SK-N-SH treated with all-trans-retinoic acid at 6 μM for 48 hours (cell line): Measurements from ENCODE around the gene RECQL5.

Source experiments
- ATAC-seq: fragments of 200-7000 bp; cut with Tn5 transposase; 3 replicates; pipeline ENCODE4 v1.9.1; 2020; ENCODE audit warnings: mild to moderate bottlenecking, moderate library complexity
- ARNTL ChIP-seq: fragments of 450-650 bp; formaldehyde crosslinking; IDR thresholded peaks from 2 replicates; pipeline ENCODE4 v1.5.0; 2020; ENCODE audit warnings: low read depth, mild to moderate bottlenecking, moderate library complexity, borderline replicate concordance
- BACH2 ChIP-seq: fragments of 250-450 bp; sonication (Bioruptor Pico); IDR thresholded peaks from 2 replicates; pipeline ENCODE4 v1.9.0; 2021; ENCODE audit warnings: mild to moderate bottlenecking, borderline replicate concordance
- CSDC2 ChIP-seq: fragments of 250-450 bp; sonication (Bioruptor Pico); IDR thresholded peaks from 2 replicates; pipeline ENCODE4 v1.5.0; 2020; ENCODE audit warnings: mild to moderate bottlenecking, moderate library complexity
- ESRRG ChIP-seq: fragments of 250-450 bp; sonication (Bioruptor Pico); IDR thresholded peaks from 2 replicates; pipeline ENCODE4 v1.6.1; 2021; ENCODE audit warnings: mild to moderate bottlenecking
- GLIS3 ChIP-seq: fragments of 250-450 bp; sonication (Bioruptor Pico); IDR thresholded peaks from 2 replicates; pipeline ENCODE4 v1.5.0; 2020; ENCODE audit warnings: mild to moderate bottlenecking, moderate library complexity
- ISL1 ChIP-seq: fragments of 250-450 bp; sonication (Bioruptor Pico); IDR thresholded peaks from 2 replicates; pipeline ENCODE4 v2.1.2; 2022; ENCODE audit warnings: mild to moderate bottlenecking, moderate library complexity
- OSR1 ChIP-seq: fragments of 250-450 bp; sonication (Bioruptor Pico); IDR thresholded peaks from 2 replicates; pipeline ENCODE4 v1.8.0; 2022; ENCODE audit warnings: moderate library complexity, mild to moderate bottlenecking, inconsistent platforms
- PPARA ChIP-seq: fragments of 250-450 bp; sonication (Bioruptor Pico); IDR thresholded peaks from 2 replicates; pipeline ENCODE4 v1.5.0; 2020; ENCODE audit warnings: mild to moderate bottlenecking, borderline replicate concordance
- RARB ChIP-seq: fragments of 250-450 bp; sonication (Bioruptor Pico); IDR thresholded peaks from 2 replicates; pipeline ENCODE4 v1.8.0; 2021; ENCODE audit warnings: mild to moderate bottlenecking, moderate library complexity
- SNAI2 ChIP-seq: fragments of 250-450 bp; sonication (Bioruptor Pico); IDR thresholded peaks from 2 replicates; pipeline ENCODE4 v1.5.0; 2020; ENCODE audit warnings: mild to moderate bottlenecking, moderate library complexity
- TCF4 ChIP-seq: fragments of 250-450 bp; sonication (Bioruptor Pico); IDR thresholded peaks from 2 replicates; pipeline ENCODE4 v1.8.0; 2021; ENCODE audit warnings: mild to moderate bottlenecking, moderate library complexity, borderline replicate concordance
- TOX ChIP-seq: fragments of 250-450 bp; sonication (Bioruptor Pico); IDR thresholded peaks from 2 replicates; pipeline ENCODE4 v1.8.0; 2021; ENCODE audit warnings: mild to moderate bottlenecking, moderate library complexity, borderline replicate concordance
- ZC3H10 ChIP-seq: fragments of 250-450 bp; sonication (Bioruptor Pico); IDR thresholded peaks from 2 replicates; pipeline ENCODE4 v1.5.1; 2021; ENCODE audit warnings: mild to moderate bottlenecking, moderate library complexity
- ZFP3 ChIP-seq: fragments of 250-450 bp; sonication (Bioruptor Pico); IDR thresholded peaks from 2 replicates; pipeline ENCODE4 v1.5.0; 2020; ENCODE audit warnings: mild to moderate bottlenecking, moderate library complexity
- ZFP30 ChIP-seq: fragments of 450-650 bp; formaldehyde crosslinking; IDR thresholded peaks from 2 replicates; pipeline ENCODE4 v1.5.0; 2022; ENCODE audit warnings: mild to moderate bottlenecking, moderate library complexity
- ZNF565 ChIP-seq: fragments of 450-650 bp; formaldehyde crosslinking; conservative IDR thresholded peaks from 2 replicates; pipeline ENCODE4 v1.5.0; 2020; ENCODE audit warnings: low read depth, mild to moderate bottlenecking, moderate library complexity
- ZNF70 ChIP-seq: fragments of 450-650 bp; formaldehyde crosslinking; IDR thresholded peaks from 2 replicates; pipeline ENCODE4 v1.5.0; 2020; ENCODE audit warnings: mild to moderate bottlenecking, moderate library complexity
- ZNF8 ChIP-seq: fragments of 450-650 bp; formaldehyde crosslinking; IDR thresholded peaks from 2 replicates; pipeline ENCODE4 v1.5.0; 2020; ENCODE audit warnings: mild to moderate bottlenecking, moderate library complexity
- TF ChIP-seq, protein P1 (sequence below): fragments of 250-450 bp; sonication (Bioruptor Pico); IDR thresholded peaks from 2 replicates; pipeline ENCODE4 v1.5.0; 2020; ENCODE audit warnings: mild to moderate bottlenecking, moderate library complexity
- TF ChIP-seq, protein P2 (sequence below): fragments of 250-450 bp; sonication (Bioruptor Pico); IDR thresholded peaks from 2 replicates; pipeline ENCODE4 v1.5.1; 2021; ENCODE audit warnings: mild to moderate bottlenecking, moderate library complexity
- TF ChIP-seq, protein P3 (sequence below): fragments of 250-450 bp; sonication (Bioruptor Pico); IDR thresholded peaks from 2 replicates; pipeline ENCODE4 v1.8.0; 2020; ENCODE audit warnings: mild to moderate bottlenecking, moderate library complexity, borderline replicate concordance
- TF ChIP-seq, protein P4 (sequence below): fragments of 250-450 bp; sonication (Bioruptor Pico); IDR thresholded peaks from 2 replicates; pipeline ENCODE4 v1.8.0; 2021; ENCODE audit warnings: low read depth, mild to moderate bottlenecking, moderate library complexity, borderline replicate concordance
- TF ChIP-seq, protein P5 (sequence below): fragments of 250-450 bp; sonication (Bioruptor Pico); IDR thresholded peaks from 2 replicates; pipeline ENCODE4 v1.5.1; 2020; ENCODE audit warnings: low read depth, mild to moderate bottlenecking, moderate library complexity

The RECQL5 gene

DNA sequence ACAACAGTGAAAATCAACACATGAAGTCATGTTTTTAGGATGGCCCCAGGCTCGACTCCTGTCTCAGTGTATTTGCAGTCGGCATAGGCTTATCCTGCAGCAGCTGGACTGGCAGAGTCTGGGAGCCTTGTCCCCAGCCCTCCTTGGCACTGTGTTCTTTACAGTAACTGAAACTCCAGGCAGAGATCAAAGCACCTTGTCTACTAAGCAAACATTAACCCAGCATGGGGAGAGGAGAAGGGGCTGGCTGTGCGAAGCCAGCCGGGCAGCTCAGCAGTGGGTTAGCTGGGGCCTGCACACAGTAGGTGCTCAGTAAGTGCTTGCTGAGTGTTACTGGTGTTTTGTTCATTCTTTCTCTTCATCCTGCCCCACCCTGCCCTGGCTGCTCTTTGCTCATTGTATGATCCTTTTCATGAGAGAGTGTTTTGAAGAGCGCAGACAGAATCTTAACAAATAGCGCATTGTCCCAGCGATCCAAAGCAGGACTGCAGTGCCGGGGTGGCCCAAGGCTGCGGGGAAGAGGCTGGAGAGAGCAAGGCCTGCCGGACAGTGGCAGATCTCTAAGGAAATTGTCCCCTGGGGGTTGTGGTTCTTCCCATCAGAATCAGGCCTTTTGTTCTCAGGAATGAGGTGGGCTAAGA lies 30.8 kb upstream of the RECQL5 start:
- TF ChIP-seq ZFP30 (no peak), ESRRG (no peak), ZNF70 (CRISPR knock-in tag) (no peak), ZNF8 (CRISPR knock-in tag) (no peak), SNAI2 (CRISPR knock-in tag) (no peak), ARNTL (no peak), TCF4 (CRISPR knock-in tag) (no peak), OSR1 (CRISPR knock-in tag) (no peak), ZNF565 (CRISPR knock-in tag) (no peak), ISL1 (CRISPR knock-in tag) (no peak), RARB (CRISPR knock-in tag) (no peak), PPARA (CRISPR knock-in tag) (no peak)
- TF ChIP-seq, protein P1, sequence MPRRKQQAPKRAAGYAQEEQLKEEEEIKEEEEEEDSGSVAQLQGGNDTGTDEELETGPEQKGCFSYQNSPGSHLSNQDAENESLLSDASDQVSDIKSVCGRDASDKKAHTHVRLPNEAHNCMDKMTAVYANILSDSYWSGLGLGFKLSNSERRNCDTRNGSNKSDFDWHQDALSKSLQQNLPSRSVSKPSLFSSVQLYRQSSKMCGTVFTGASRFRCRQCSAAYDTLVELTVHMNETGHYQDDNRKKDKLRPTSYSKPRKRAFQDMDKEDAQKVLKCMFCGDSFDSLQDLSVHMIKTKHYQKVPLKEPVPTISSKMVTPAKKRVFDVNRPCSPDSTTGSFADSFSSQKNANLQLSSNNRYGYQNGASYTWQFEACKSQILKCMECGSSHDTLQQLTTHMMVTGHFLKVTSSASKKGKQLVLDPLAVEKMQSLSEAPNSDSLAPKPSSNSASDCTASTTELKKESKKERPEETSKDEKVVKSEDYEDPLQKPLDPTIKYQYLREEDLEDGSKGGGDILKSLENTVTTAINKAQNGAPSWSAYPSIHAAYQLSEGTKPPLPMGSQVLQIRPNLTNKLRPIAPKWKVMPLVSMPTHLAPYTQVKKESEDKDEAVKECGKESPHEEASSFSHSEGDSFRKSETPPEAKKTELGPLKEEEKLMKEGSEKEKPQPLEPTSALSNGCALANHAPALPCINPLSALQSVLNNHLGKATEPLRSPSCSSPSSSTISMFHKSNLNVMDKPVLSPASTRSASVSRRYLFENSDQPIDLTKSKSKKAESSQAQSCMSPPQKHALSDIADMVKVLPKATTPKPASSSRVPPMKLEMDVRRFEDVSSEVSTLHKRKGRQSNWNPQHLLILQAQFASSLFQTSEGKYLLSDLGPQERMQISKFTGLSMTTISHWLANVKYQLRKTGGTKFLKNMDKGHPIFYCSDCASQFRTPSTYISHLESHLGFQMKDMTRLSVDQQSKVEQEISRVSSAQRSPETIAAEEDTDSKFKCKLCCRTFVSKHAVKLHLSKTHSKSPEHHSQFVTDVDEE (CRISPR knock-in tag) = no peak
- TF ChIP-seq, protein P2, sequence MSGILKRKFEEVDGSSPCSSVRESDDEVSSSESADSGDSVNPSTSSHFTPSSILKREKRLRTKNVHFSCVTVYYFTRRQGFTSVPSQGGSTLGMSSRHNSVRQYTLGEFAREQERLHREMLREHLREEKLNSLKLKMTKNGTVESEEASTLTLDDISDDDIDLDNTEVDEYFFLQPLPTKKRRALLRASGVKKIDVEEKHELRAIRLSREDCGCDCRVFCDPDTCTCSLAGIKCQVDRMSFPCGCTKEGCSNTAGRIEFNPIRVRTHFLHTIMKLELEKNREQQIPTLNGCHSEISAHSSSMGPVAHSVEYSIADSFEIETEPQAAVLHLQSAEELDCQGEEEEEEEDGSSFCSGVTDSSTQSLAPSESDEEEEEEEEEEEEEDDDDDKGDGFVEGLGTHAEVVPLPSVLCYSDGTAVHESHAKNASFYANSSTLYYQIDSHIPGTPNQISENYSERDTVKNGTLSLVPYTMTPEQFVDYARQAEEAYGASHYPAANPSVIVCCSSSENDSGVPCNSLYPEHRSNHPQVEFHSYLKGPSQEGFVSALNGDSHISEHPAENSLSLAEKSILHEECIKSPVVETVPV (CRISPR knock-in tag) = no peak
- TF ChIP-seq, protein P3, sequence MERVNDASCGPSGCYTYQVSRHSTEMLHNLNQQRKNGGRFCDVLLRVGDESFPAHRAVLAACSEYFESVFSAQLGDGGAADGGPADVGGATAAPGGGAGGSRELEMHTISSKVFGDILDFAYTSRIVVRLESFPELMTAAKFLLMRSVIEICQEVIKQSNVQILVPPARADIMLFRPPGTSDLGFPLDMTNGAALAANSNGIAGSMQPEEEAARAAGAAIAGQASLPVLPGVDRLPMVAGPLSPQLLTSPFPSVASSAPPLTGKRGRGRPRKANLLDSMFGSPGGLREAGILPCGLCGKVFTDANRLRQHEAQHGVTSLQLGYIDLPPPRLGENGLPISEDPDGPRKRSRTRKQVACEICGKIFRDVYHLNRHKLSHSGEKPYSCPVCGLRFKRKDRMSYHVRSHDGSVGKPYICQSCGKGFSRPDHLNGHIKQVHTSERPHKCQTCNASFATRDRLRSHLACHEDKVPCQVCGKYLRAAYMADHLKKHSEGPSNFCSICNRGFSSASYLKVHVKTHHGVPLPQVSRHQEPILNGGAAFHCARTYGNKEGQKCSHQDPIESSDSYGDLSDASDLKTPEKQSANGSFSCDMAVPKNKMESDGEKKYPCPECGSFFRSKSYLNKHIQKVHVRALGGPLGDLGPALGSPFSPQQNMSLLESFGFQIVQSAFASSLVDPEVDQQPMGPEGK (CRISPR knock-in tag) = no peak
- TF ChIP-seq, protein P4, sequence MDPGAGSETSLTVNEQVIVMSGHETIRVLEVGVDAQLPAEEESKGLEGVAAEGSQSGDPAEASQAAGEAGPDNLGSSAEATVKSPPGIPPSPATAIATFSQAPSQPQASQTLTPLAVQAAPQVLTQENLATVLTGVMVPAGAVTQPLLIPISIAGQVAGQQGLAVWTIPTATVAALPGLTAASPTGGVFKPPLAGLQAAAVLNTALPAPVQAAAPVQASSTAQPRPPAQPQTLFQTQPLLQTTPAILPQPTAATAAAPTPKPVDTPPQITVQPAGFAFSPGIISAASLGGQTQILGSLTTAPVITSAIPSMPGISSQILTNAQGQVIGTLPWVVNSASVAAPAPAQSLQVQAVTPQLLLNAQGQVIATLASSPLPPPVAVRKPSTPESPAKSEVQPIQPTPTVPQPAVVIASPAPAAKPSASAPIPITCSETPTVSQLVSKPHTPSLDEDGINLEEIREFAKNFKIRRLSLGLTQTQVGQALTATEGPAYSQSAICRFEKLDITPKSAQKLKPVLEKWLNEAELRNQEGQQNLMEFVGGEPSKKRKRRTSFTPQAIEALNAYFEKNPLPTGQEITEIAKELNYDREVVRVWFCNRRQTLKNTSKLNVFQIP (CRISPR knock-in tag) = no peak
- TF ChIP-seq, all 23 proteins: peak for 0
- ATAC-seq = no peak

DNA sequence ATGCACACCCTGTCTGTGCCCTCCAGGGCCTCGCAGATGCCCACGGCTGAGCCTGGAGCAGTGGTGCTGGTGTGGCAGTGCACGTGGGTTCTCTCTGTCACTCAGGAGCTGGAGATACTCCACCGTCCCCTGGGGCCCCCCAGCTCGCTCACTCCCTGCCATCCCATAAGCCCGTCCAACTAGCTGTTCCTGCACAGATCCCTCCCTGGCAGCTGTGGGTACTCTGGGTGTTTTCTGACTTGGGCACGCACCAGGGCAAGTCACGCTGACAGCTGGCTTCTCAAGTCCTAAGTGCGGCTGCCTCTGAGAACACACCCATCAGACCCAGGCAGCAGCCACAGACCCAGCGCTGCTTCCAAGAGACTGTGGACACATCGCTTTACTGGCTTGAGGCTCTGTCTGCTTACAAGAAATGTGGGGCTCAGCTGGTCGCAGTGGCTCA lies 28.9 kb upstream of the RECQL5 start:
- no peak for TF ChIP-seq ISL1 (CRISPR knock-in tag)
- TF ChIP-seq ZC3H10 = no peak
- no peak for TF ChIP-seq ZNF70 (CRISPR knock-in tag)
- TF ChIP-seq TOX = no peak
- no peak for TF ChIP-seq BACH2
- no peak for TF ChIP-seq CSDC2
- no peak for TF ChIP-seq ESRRG
- TF ChIP-seq SNAI2 (CRISPR knock-in tag) = no peak
- no peak for TF ChIP-seq ZFP3 (CRISPR knock-in tag)
- no peak for TF ChIP-seq OSR1 (CRISPR knock-in tag)
- TF ChIP-seq, protein P4 (CRISPR knock-in tag) = no peak
- TF ChIP-seq ARNTL = no peak
- TF ChIP-seq, protein P1 (CRISPR knock-in tag) = no peak
- TF ChIP-seq, protein P3 (CRISPR knock-in tag) = no peak
- TF ChIP-seq GLIS3 (CRISPR knock-in tag) = no peak
- TF ChIP-seq, protein P5, sequence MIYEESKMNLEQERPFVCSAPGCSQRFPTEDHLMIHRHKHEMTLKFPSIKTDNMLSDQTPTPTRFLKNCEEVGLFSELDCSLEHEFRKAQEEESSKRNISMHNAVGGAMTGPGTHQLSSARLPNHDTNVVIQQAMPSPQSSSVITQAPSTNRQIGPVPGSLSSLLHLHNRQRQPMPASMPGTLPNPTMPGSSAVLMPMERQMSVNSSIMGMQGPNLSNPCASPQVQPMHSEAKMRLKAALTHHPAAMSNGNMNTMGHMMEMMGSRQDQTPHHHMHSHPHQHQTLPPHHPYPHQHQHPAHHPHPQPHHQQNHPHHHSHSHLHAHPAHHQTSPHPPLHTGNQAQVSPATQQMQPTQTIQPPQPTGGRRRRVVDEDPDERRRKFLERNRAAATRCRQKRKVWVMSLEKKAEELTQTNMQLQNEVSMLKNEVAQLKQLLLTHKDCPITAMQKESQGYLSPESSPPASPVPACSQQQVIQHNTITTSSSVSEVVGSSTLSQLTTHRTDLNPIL (CRISPR knock-in tag) = no peak
- TF ChIP-seq PPARA (CRISPR knock-in tag) = no peak
- TF ChIP-seq, all 23 proteins: peak for 0
- ATAC-seq = no peak
